ENCODE measurements around the gene TRIP10.
"Not testable (repeated sequence)": the region's sequence is repeated elsewhere in the genome, so short reads cannot be mapped to it uniquely, and the experiment has no call there.

DNA sequence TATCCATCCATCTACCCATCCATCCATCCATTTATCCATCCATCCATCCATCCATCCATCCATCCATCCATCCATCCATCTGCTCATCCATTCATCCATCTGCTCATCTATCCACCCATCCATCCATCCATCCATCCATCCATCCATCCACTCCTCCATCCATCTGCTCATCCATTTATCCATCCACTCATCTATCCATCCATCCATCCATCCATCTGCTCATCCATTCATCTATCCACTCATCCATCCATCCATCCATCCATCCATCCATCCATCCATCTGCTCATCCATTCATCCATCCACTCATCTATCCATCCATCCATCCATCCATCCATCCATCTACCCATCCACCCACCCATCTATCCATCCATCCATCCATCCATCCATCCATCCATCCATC, 36.6 kb downstream of the TRIP10 start:
- TF ChIP-seq CTCF (IDR thresholded peaks at IDR 0.05 in 8 of 11, conservative IDR thresholded peaks at IDR 0.05 in 3 of 11); POLR2A (IDR thresholded peaks at IDR 0.05); POLR2AphosphoS5 (IDR thresholded peaks at IDR 0.05): not testable (repeated sequence)

All from spleen (tissue), 7 donors.